NT2/D1 (cell line): Measurements from ENCODE around the gene VPS41.

Source experiments
- SUZ12 ChIP-seq: IDR thresholded peaks from 2 replicates; pipeline ENCODE4 v1.6.1; 2011; ENCODE audit not compliant: insufficient read length, insufficient read depth; ENCODE audit errors: extremely low read depth
- YY1 ChIP-seq: IDR thresholded peaks from 2 replicates; pipeline ENCODE4 v1.6.1; 2011; ENCODE audit not compliant: insufficient read length, insufficient read depth

GRCh38 chr7:38938001-38938485 is 29.1 kb upstream of the VPS41 start:
- TF ChIP-seq SUZ12 (no peak), YY1 (no peak)
